NB4 (cell line): ENCODE results near the gene NUP50.

ENCODE experiments used
- DNase-seq: peaks from one replicate; pipeline ENCODE4 v3.0.0; 2010; ENCODE audit warnings: low read depth
- H3K4me3 ChIP-seq: one replicate; pipeline ENCODE4 v1.5.1; 2011; ENCODE audit warnings: mild to moderate bottlenecking, low read depth, low read length, moderate library complexity
- CTCF ChIP-seq: IDR thresholded peaks from one replicate; pipeline ENCODE4 v1.5.1; 2012; ENCODE audit warnings: low read depth, low read length
- MYC ChIP-seq: IDR thresholded peaks from 2 replicates; pipeline ENCODE4 v1.6.1; 2011; ENCODE audit warnings: low read depth, low read length
- POLR2A ChIP-seq: IDR thresholded peaks from 2 replicates; pipeline ENCODE4 v1.6.1; 2011; ENCODE audit warnings: mild to moderate bottlenecking; ENCODE audit not compliant: insufficient read length; ENCODE audit errors: extremely low read depth
- TF ChIP-seq, protein P1 (sequence below): IDR thresholded peaks from 2 replicates; pipeline ENCODE4 v1.6.1; 2011; ENCODE audit warnings: low read depth, low read length

Gene NUP50

GRCh38 chr22:45181766-45182165, 18.0 kb downstream of the NUP50 start:
- no peak for DNase-seq
- H3K4me3 ChIP-seq: no peak overlapping the region
- no peak for TF ChIP-seq MYC
- no peak for TF ChIP-seq POLR2A
- TF ChIP-seq, protein P1, sequence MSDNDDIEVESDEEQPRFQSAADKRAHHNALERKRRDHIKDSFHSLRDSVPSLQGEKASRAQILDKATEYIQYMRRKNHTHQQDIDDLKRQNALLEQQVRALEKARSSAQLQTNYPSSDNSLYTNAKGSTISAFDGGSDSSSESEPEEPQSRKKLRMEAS: no peak
- no peak for TF ChIP-seq CTCF

DNA sequence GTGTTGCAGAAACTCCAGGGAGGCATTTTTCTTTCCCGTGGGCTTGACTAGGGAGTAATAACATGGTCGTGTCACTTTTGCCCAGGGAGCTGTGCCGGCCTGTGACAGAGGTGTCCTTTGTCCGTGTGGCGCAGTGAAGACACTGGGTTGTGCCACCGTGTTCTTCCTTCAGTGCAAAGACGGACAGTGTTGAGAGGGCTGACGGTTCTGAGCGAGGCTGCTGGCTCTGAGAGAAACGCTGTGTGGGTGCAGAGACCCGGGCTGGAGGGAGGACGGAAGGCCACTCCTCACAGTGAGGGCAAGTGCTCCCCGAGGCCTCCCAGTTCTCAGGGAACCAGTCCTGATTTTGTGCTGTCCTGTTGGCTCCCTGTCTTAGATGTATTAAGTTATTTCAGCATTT, 20.2 kb downstream of the NUP50 start:
- DNase-seq: no peak
- no peak overlapping the region for H3K4me3 ChIP-seq
- TF ChIP-seq MYC (no peak), POLR2A (no peak), CTCF (no peak)
- TF ChIP-seq, protein P1: no peak

- TF ChIP-seq, protein P1: no peak
- TF ChIP-seq POLR2A (no peak), CTCF (no peak)
- no peak for DNase-seq
- no peak overlapping the region for H3K4me3 ChIP-seq
Measured at GRCh38 chr22:45185718-45186514, 22.2 kb downstream of the NUP50 start.

GRCh38 chr22:45187891-45188290, 24.2 kb downstream of the NUP50 start:
- H3K4me3 ChIP-seq: no peak overlapping the region
- DNase-seq: no peak
- no peak for TF ChIP-seq POLR2A
- no peak for TF ChIP-seq CTCF
- TF ChIP-seq, protein P1: no peak
- TF ChIP-seq MYC: no peak

- DNase-seq: no peak
- H3K4me3 ChIP-seq: no peak overlapping the region
- TF ChIP-seq, protein P1: no peak
- no peak for TF ChIP-seq MYC
- TF ChIP-seq CTCF: no peak
- no peak for TF ChIP-seq POLR2A
Measured at GRCh38 chr22:45188779-45189178, 25.1 kb downstream of the NUP50 start.
